GM21528 (cell line): ENCODE measurements around the gene ADAMTSL1.

Experiments used
- ATAC-seq: cut with Tn5 transposase; IDR thresholded peaks from one replicate; pipeline ENCODE4 v1.9.1; 2021; ENCODE audit warnings: mild to moderate bottlenecking, moderate library complexity; ENCODE audit not compliant: unreplicated experiment, low FRiP score

The ADAMTSL1 gene

DNA sequence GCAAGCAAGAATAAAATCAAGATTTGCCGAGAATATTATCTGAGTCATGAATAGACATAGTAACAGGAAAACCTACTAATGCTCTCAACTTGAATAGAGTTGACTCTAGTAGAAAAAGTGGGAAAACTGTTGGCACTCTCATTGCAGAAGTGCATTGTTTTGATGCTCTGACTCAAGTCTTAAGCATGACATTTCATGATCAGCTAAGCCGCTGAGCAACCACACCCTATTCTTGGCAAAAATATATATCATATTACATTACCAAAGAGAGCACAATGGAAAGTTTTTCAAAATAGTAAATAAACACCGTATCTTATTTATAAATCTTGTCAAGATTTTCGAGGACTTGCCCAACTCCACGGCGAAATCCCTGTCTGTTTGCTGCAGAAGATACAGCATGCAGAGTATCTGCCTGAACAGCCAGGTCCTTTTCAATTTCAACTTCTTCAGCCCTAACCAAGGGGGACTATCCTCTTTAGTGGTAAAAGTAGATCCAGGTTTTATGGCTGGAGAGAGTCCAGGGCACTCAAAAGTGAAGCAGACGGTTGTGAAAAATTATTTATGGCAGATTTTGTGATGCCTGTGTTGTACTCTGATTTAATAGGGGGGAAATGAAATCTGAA lies 13.9 kb upstream of the ADAMTSL1 start:
- no peak for ATAC-seq

DNA sequence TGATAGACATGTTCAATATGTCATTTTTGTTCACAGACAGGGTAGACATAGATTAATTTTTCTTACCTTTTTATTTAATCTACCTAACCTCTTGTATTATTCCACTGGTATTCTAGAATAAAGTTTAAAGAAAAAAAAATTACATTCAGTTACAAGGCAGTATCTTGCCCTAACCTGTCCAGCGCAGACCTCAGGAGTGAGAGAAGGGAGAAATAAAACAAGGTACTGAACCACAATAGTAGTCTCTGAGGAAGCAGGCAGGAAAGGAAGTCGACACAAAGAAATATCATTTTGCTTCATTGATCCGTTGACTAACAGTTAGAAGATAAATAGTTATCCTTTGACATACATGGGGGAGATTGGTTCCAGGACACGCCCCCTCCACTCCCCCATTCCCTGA lies 12.5 kb upstream of the ADAMTSL1 start:
- no peak for ATAC-seq

- ATAC-seq, result no peak
Observed at GRCh38 chr9:18463991-18464390, 10.0 kb upstream of the ADAMTSL1 start.

DNA sequence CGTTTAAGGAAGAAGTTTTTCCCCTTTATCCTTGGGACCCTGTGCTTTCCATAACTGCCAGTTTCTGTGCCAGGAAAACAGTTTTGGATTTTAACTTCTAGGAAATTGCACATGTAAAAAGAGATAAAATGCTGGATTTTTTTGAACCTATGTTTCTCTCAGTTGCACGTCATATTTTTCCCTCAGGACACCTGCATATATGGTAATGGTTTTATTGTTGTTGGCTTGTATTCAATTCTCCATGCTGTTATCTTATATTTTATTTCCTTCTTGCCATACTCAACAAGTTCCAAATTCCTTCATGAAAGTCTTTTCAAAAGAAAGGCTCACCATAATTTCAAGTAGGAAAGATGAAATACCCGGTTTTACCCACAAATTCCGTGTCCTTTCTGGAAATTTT lies 7.9 kb upstream of the ADAMTSL1 start:
- ATAC-seq, result no peak

- no peak for ATAC-seq
Observed at GRCh38 chr9:18467696-18468095, 6.3 kb upstream of the ADAMTSL1 start.

- ATAC-seq, result no peak
Observed at GRCh38 chr9:18472435-18472834, 1.5 kb upstream of the ADAMTSL1 start.

- no peak for ATAC-seq
Observed at GRCh38 chr9:18472841-18473251, 1.1 kb upstream of the ADAMTSL1 start.

GRCh38 chr9:18474783-18475182 lies 830 bp downstream of the ADAMTSL1 start:
- ATAC-seq, result no peak

GRCh38 chr9:18477121-18477660 lies 3.2 kb downstream of the ADAMTSL1 start:
- ATAC-seq, result no peak

- no peak for ATAC-seq
Observed at GRCh38 chr9:18477719-18478118, 3.8 kb downstream of the ADAMTSL1 start.

DNA sequence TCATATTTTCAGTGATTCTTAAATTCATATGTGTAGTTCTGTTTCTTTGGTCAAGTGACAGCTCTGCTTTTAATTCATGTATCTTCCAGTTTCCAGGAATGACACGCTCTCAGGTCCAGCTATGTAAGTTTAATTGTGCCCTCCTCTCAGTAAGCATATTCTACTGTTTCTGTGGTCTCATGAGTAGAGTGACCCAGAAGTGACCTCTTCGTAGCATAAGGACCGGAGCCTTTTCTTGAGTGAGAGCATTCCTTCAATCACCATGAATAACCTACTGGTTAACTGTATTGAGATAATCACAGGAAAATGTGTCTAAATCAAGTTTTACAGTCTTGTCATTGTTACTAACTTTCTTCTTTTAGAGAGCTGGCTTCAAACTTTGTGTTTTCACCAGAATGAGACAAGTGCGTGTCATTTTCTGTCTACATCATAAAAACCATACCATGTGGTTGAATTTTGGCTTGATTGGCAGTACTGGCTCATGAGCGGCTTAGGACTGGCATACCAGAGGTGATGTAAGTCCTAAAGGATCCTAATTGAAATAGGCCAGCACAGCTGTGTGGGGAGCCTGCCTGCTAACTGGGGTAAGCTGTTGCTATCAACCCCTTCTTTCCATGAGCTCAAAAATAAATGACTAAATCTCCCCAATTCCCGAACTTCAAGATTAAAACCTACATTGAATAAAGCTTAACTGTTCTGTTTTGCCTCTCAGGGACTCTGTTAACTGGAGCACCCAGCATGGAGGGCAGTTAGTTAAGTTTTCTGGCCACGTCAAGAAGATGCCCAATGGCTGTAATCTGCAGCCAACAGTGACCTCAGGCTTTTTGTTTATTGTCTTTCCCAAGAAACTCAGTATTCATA lies 4.8 kb downstream of the ADAMTSL1 start:
- no peak for ATAC-seq

GRCh38 chr9:18479405-18479804 lies 5.5 kb downstream of the ADAMTSL1 start:
- no peak for ATAC-seq

DNA sequence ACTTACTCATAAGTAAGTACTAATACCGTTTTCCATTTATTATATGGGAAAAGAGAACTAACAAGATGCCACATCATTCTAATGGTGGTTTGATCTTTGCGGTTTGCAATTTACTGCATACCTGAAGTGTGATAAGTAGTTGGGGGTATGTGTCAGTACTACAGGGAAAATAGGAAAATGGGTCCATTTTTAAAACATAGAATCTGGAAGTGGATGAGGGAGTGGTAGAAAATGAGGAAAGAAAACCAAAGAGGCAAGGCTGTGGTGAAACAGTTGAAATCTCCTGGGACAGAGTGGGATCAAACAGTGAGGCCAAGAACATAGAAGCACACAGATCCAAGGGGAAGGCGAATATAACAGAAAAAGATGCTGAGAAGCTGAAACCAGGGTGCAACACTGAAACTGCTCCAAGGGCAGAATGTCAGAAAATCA lies 6.7 kb downstream of the ADAMTSL1 start:
- ATAC-seq, result no peak

DNA sequence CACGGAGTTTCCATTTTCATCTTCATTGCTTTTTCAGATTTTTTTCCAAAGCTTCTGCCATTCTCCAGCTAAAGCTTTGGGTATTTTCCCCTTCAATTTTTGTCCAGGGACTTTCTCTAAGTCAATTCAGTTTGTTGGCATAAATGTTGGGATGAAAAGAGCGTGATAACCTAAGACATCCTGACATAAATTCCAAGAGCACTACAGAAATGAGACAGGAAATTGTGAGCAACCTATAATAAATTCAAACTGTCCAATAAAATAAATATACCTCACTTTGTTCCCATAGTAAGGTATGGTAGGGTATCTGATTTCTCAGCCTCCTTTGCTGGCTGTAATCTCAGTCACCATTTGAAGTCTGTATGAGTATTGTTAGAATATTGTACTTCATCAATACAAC lies 8.4 kb downstream of the ADAMTSL1 start:
- ATAC-seq, result no peak

- ATAC-seq, result no peak
Observed at GRCh38 chr9:18485714-18486113, 11.8 kb downstream of the ADAMTSL1 start.

- no peak for ATAC-seq
Observed at GRCh38 chr9:18487611-18488010, 13.7 kb downstream of the ADAMTSL1 start.

DNA sequence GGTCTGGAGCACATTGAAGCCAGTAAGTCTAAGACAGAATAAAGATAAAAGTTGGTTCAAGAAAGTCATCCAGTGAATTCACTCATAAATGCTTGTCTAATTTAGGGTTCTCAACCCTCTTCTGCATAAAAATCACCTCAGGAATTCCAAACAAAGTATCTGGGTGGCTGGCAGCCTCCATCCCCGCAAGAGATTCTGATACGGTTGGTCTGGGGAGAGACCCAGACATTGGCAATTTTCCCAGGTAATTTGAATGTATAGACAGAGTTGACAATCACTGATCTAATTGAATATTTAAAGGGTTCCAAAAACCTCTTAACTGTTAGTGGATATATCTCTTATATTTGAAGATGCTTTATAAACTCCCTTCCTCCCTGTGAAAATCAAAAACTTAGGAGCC lies 14.9 kb downstream of the ADAMTSL1 start:
- no peak for ATAC-seq

DNA sequence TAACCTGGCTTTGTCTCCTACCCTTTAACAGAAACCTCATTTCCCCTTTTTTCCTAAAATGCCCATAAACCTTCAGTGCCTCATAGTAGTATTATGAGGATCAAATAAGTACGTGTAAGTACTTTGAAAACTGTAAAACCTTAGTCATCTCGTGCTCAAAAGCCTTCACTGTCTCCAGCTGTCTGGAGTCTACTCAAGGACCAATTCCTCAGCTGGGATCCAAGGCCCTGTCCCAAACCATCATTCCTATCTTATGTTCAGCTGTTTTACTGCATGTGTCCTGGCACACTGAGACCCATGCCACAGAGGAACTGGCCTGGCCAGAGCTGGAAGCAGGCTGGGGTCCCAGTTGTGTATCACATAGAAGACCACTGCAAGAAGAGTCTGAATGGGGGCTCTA lies 15.9 kb downstream of the ADAMTSL1 start:
- ATAC-seq, result no peak

DNA sequence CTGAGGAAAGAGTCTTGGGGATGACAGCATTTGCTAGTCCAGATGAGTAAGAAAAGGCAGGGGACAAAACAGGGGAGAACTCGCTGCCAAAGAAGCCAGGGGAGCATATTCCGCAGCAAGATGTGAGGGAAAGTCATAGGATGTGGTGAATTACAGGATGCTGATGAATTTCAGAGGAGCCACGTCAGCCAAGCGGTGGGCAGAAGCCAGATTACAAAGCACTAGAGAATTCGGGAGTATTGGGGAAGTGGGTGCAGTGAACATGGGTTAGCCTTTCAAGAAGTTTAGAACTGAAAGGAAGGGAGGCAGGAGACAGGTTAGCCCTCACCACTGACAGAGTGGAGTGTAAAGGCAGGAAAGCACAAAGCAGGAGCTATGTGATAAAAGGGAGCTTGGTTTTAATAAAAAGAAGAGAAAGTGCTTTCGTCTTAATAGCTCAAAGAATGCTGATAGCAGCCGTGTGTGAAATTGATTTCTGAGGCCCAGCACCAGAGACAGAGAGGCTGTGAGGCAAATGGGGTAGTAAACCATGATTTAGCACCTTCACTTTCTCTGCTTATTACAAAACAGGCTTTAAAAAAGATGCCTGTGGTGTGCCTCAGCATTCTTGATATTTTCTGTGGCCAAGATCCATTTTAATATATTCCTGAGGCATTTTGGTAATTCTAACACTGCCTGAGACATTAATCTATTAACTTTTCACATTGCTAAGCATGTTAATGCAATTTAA lies 16.9 kb downstream of the ADAMTSL1 start:
- no peak for ATAC-seq

DNA sequence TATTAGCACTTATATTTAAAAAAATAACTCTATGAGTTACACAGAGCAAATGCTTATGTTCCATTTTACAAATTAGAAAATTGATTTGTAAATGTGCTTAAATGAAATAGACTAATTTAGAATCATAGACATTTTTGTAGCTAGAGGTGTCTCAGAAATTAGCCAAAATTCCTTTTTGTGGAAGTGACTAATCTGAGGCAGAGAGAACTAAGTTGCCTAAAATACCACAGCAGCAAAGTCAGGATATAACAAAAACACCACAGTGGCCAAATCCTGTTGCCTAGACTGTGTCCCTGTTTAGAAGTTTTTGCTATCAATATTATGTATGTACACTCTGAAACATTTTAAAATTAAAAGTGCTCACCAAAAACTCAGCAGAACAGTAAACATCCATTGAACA lies 18.7 kb downstream of the ADAMTSL1 start:
- no peak for ATAC-seq

GRCh38 chr9:18493451-18493993 lies 19.6 kb downstream of the ADAMTSL1 start:
- no peak for ATAC-seq
